Colonic mucosa (tissue), 4 donors: Measurements from ENCODE around the gene SLC38A9. TPM values are rescaled to one million over a fixed set of nuclear protein-coding genes. Genes with fewer than 3 reads are reported as not detected.

Source experiments
- DNase-seq: peaks from one replicate; pipeline ENCODE4 v3.0.0-alpha.2; 2020
- H3K27ac ChIP-seq: fragments of 200-600 bp; one replicate; pipeline ENCODE4 v1.8.0; 2021
- H3K27me3 ChIP-seq: fragments of 200-600 bp; one replicate; pipeline ENCODE4 v1.8.0; 2021
- H3K36me3 ChIP-seq: fragments of 200-600 bp; one replicate; pipeline ENCODE4 v1.8.0; 2021
- H3K4me1 ChIP-seq: fragments of 200-600 bp; one replicate; pipeline ENCODE4 v1.8.0; 2021; ENCODE audit warnings: mild to moderate bottlenecking
- H3K4me3 ChIP-seq: fragments of 200-600 bp; one replicate; pipeline ENCODE4 v1.8.0; 2021
- H3K9ac ChIP-seq, 2 donors: one replicate each; pipeline ENCODE4 v1.7.0; 2013; ENCODE audit warnings: control low read depth in 2 of 2, low read depth in 2 of 2, low read length in 2 of 2
- H3K9me3 ChIP-seq: fragments of 200-600 bp; one replicate; pipeline ENCODE4 v1.8.0; 2021
- intact Hi-C: fragments of 100-400 bp; cut with DNase I; formaldehyde crosslinking; loops from one replicate; pipeline ENCODE4 v1.14.1; 2022
- total RNA-seq, 2 donors: library from RNA; stranded (reverse); fragmentation: NEBNext Ultra II Directional in 1 of 2; extraction: Animal tissue kit (Norgen Biotek cat#: 25700) in 1 of 2; gene quantifications; one replicate each; pipeline ENCODE4 v1.2.1, GENCODE V29; 2021
- TF ChIP-seq, protein P1 (sequence below): fragments of 200-600 bp; IDR thresholded peaks from one replicate; pipeline ENCODE4 v1.8.0; 2022; ENCODE audit warnings: antibody characterized with exemption, mild to moderate bottlenecking
- donor health status: healthy.
- donor health status: DM: no; HTN: no; CAD: no.
- donor health status: DM: no; HTN: no; CAD: no.

The SLC38A9 gene
- total RNA-seq, 2 donors from 2014 or later = 17.3 to 20.0 TPM

DNA sequence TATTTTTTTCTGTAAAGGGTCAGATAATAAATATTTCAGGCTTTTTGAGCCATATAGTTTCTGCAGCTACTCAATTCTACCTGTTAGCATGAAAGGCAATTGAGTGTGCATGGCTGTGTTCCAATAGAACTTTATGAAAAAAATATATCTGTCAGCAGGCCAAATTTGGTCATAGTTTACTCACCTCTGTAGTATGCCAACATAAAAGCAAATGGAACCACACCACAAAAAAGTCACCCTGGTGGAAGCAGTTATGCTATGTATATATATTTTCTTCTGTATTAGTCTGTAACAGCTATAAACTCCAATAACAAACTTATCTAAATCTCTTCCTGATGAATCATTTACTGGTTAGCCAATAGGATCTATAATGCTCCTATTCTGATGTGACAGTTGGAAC, 3.4 kb downstream of the SLC38A9 start:
- intact Hi-C loops = loop anchor here (5.0 kb wide), 1 partner anchor 381 kb away; no protein-coding TSS in a partner anchor
- Histone ChIP-seq H3K27ac (no peak overlapping the region), H3K9me3 (no peaks in the 10 kb centered on the region), H3K4me3 (no peak overlapping the region), H3K9ac (no peak overlapping the region), H3K36me3 (no peaks in the 10 kb centered on the region), H3K27me3 (no peaks in the 10 kb centered on the region), H3K4me1 (no peaks in the 10 kb centered on the region)
- TF ChIP-seq, protein P1, sequence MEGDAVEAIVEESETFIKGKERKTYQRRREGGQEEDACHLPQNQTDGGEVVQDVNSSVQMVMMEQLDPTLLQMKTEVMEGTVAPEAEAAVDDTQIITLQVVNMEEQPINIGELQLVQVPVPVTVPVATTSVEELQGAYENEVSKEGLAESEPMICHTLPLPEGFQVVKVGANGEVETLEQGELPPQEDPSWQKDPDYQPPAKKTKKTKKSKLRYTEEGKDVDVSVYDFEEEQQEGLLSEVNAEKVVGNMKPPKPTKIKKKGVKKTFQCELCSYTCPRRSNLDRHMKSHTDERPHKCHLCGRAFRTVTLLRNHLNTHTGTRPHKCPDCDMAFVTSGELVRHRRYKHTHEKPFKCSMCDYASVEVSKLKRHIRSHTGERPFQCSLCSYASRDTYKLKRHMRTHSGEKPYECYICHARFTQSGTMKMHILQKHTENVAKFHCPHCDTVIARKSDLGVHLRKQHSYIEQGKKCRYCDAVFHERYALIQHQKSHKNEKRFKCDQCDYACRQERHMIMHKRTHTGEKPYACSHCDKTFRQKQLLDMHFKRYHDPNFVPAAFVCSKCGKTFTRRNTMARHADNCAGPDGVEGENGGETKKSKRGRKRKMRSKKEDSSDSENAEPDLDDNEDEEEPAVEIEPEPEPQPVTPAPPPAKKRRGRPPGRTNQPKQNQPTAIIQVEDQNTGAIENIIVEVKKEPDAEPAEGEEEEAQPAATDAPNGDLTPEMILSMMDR = no peak
- no peak for DNase-seq

DNA sequence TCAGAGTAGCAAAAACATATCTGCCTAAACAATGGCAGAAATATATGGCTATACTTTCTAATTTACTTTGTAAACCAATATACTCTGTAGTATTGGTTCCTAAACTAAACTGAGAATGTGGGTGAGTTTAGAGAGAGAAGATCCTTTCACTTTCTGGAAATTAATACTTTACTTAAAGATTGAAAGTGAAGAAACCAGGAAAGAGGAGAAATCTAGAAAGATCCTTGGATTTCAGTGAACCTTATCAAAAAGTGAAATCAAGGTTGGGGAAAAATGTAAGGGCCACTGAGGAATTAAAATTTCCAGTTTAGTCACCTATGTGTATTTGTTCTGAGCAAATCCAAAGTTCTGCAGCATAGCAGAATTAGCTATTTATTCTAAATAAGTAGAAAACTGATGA, 5.9 kb downstream of the SLC38A9 start:
- H3K4me3 ChIP-seq = no peak overlapping the region

DNA sequence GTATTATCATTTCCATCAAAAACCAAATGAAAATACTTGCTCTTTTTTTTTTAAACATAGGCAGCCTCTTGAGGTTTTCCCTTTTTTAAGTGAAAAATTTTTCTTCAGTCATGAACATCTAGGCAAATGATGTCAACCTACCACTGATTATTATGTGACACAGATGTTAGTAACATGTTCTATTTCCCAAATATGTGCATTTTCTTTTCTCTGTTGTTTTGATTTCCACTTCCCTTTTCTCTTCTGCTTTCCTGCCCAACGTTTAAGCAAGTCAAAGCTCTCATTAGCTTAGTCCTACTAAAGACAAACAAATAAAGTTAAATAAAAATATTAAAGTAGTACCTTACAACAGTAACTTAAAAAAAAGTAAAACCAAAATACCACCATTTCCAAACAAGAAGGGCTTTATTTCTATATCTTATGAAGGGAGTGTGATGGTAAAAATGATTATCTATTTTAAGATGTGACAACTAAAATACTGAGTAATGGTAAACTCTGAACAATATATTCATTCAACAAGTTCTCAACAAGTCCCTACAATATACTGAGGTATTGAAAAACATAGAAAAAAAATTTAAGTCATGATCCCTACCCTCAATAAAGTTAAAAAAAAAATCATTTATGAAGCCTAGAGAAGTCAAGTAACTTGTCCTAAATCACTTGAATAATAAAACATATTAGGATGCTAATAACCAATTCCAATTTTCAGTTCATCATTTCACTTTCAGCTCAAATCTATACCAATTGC, 9.4 kb downstream of the SLC38A9 start:
- no peaks in the 10 kb centered on the region for H3K27me3 ChIP-seq
- TF ChIP-seq, protein P1 = no peak
- H3K36me3 ChIP-seq = no peaks in the 10 kb centered on the region
- H3K9ac ChIP-seq = no peak overlapping the region
- no peaks in the 10 kb centered on the region for H3K9me3 ChIP-seq
- intact Hi-C loops = no loop called here
- H3K27ac ChIP-seq = no peak overlapping the region
- no peak overlapping the region for H3K4me3 ChIP-seq
- no peak for DNase-seq
- H3K4me1 ChIP-seq = no peaks in the 10 kb centered on the region

More for the DNA sequence above, 5.9 kb downstream of the SLC38A9 start:
- Histone ChIP-seq H3K27ac (no peak overlapping the region), H3K36me3 (no peaks in the 10 kb centered on the region), H3K9me3 (no peaks in the 10 kb centered on the region), H3K27me3 (no peaks in the 10 kb centered on the region), H3K4me1 (no peaks in the 10 kb centered on the region), H3K9ac (no peak overlapping the region)
- DNase-seq = no peak
- TF ChIP-seq, protein P1 = no peak
- intact Hi-C loops = loop anchor here (5.0 kb wide), 1 partner anchor 379 kb away; no protein-coding TSS in a partner anchor

DNA sequence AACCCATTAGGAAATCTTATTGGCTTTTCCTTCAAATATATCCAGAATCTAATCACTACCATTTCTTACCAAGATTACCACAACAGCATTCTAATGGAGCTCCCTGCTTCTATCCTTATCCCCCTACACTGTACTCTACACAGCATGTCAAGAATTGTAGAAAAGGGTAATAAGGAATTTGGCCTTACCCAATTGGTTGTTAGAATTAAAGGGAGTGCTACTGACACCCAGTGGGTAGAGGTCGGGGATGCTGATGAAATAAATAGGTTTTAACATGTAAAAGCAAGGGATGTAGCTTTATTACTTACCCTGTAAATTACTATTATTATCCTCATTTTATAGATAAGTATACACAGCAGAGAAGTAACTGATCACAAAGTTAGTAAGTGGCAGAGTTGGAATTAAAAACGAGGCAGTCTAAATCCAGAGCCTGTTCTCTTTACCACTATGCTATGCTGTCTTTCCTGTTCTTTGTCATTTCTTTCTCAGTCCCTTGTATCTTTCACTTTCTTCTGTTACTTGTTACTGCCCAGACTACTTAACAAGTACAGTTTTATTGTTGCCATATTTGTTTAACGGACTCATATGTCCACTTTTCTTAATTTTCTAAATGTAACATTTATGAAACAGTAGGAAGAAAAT, 10.5 kb downstream of the SLC38A9 start:
- no peak overlapping the region for H3K27ac ChIP-seq
- DNase-seq = no peak

DNA sequence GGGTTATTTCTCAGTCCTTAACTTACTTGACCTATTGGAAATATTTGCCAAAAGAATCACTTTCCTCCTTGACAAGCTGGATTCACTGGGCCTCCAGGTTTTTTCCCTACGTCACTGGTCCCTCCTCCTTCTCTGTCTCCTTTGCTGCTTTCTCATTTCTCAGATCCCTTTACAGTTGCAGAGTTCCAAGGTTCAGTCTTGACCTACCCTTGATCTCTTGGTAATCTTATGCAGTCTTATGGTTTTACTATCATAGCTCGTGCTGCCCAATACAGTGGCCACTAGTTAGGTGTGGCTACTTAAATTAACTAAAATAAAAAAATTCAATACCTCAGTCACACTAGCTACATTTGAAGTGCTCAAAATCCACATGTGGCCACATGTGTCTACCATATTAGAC, 11.4 kb downstream of the SLC38A9 start:
- Histone ChIP-seq H3K4me3 (no peak overlapping the region), H3K4me1 (no peaks in the 10 kb centered on the region), H3K27ac (no peak overlapping the region), H3K27me3 (no peaks in the 10 kb centered on the region), H3K9me3 (no peaks in the 10 kb centered on the region), H3K9ac (no peak overlapping the region), H3K36me3 (no peaks in the 10 kb centered on the region)
- intact Hi-C loops = no loop called here
- TF ChIP-seq, protein P1 = no peak
- DNase-seq = no peak

More for the DNA sequence above, 10.5 kb downstream of the SLC38A9 start:
- TF ChIP-seq, protein P1 = no peak
- intact Hi-C loops = no loop called here
- Histone ChIP-seq H3K9me3 (no peaks in the 10 kb centered on the region), H3K36me3 (no peaks in the 10 kb centered on the region), H3K9ac (no peak overlapping the region), H3K4me1 (no peaks in the 10 kb centered on the region), H3K4me3 (no peak overlapping the region), H3K27me3 (no peaks in the 10 kb centered on the region)
